GM12878 (cell line): ENCODE data around the gene TRIB2.

Experiments
- BMI1 ChIP-seq: fragments of 450-650 bp; IDR thresholded peaks from 2 replicates; pipeline ENCODE4 v1.6.1; 2016; ENCODE audit warnings: mild to moderate bottlenecking, moderate library complexity, borderline replicate concordance
- FOXM1 ChIP-seq: IDR thresholded peaks from 2 replicates; pipeline ENCODE4 v1.6.1; 2012; ENCODE audit warnings: low read depth, mild to moderate bottlenecking, inconsistent platforms, low read length, moderate library complexity
- MEF2A ChIP-seq: IDR thresholded peaks from 2 replicates; pipeline ENCODE4 v1.6.1; 2011; ENCODE audit warnings: low read depth, mild to moderate bottlenecking, low read length, moderate library complexity; ENCODE audit not compliant: insufficient read depth
- NBN ChIP-seq: fragments of 450-650 bp; IDR thresholded peaks from 2 replicates; pipeline ENCODE4 v1.6.1; 2016
- POLR2A ChIP-seq: IDR thresholded peaks from 2 replicates; pipeline ENCODE4 v1.6.1; 2011; ENCODE audit warnings: low read depth, mild to moderate bottlenecking, low read length
- RCOR1 ChIP-seq: conservative IDR thresholded peaks from 2 replicates; pipeline ENCODE4 v1.6.1; 2012; ENCODE audit warnings: low read depth, low read length, improper control_type of control experiment
- RFX5 ChIP-seq: IDR thresholded peaks from 2 replicates; pipeline ENCODE4 v1.6.1; 2011; ENCODE audit warnings: low read depth, low read length, improper control_type of control experiment
- SMC3 ChIP-seq: IDR thresholded peaks from 2 replicates; pipeline ENCODE4 v1.6.1; 2011; ENCODE audit warnings: low read length, improper control_type of control experiment, borderline replicate concordance
- SUZ12 ChIP-seq: fragments of 200-600 bp; sonication (generic); IDR thresholded peaks from one replicate; pipeline ENCODE4 v1.6.1; 2018; ENCODE audit warnings: antibody characterized with exemption, mild to moderate bottlenecking; ENCODE audit not compliant: unreplicated experiment
- ZBTB11 ChIP-seq: fragments of 450-650 bp; formaldehyde crosslinking; IDR thresholded peaks from 2 replicates; pipeline ENCODE4 v1.5.0; 2022; ENCODE audit warnings: mild to moderate bottlenecking, missing genetic modification characterization
- ZNF274 ChIP-seq: IDR thresholded peaks from one replicate; pipeline ENCODE4 v1.8.0; 2011; ENCODE audit not compliant: insufficient read length, insufficient read depth
- TF ChIP-seq, protein P1 (sequence below), 3 experiments: IDR thresholded peaks in 2 of 3; conservative IDR thresholded peaks in 1 of 3; 2 replicates each; pipeline ENCODE4 v1.5.1; 2011; ENCODE audit warnings: low read depth in 3 of 3, low read length in 3 of 3, mild to moderate bottlenecking in 3 of 3, control low read depth in 2 of 3, moderate library complexity in 2 of 3, inconsistent platforms in 1 of 3, mixed read lengths in 1 of 3; ENCODE audit not compliant: control insufficient read depth in 2 of 3, insufficient read depth in 1 of 3; ENCODE audit errors: extremely low read depth in 1 of 3
- TF ChIP-seq, protein P2 (sequence below): IDR thresholded peaks from 2 replicates; pipeline ENCODE4 v1.6.1; 2011; ENCODE audit warnings: low read depth, low read length, improper control_type of control experiment, borderline replicate concordance
- TF ChIP-seq, protein P3 (sequence below): IDR thresholded peaks from 2 replicates; pipeline ENCODE4 v1.6.1; 2011; ENCODE audit warnings: low read depth, mild to moderate bottlenecking, low read length, moderate library complexity, borderline replicate concordance; ENCODE audit errors: extremely low read depth

DNA sequence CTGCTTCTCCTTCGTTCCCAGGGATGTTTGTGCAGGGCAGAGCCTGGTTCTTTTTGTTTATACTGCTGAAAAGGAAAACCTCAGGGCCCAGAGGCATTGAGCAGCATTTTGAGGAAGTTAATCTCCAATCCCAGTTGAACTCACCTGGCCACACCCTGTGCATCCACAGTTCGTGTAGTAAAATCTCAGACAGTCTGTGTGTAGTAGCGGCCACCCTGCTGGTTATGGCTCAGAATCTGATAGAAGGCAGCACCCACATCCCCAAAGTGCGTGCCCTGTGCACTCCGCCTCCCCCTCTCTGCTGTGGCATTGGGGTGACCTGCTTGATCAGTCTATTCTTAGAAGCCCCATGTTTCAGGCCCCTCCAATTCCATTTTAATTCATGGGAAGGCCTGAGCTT is 10.9 kb downstream of the TRIB2 start:
- TF ChIP-seq NBN (no peak), ZBTB11 (CRISPR knock-in tag) (no peak), MEF2A (no peak), BMI1 (no peak), ZNF274 (no peak), SMC3 (no peak), POLR2A (no peak), FOXM1 (no peak), RFX5 (no peak), RCOR1 (no peak), SUZ12 (no peak)
- TF ChIP-seq, protein P1, sequence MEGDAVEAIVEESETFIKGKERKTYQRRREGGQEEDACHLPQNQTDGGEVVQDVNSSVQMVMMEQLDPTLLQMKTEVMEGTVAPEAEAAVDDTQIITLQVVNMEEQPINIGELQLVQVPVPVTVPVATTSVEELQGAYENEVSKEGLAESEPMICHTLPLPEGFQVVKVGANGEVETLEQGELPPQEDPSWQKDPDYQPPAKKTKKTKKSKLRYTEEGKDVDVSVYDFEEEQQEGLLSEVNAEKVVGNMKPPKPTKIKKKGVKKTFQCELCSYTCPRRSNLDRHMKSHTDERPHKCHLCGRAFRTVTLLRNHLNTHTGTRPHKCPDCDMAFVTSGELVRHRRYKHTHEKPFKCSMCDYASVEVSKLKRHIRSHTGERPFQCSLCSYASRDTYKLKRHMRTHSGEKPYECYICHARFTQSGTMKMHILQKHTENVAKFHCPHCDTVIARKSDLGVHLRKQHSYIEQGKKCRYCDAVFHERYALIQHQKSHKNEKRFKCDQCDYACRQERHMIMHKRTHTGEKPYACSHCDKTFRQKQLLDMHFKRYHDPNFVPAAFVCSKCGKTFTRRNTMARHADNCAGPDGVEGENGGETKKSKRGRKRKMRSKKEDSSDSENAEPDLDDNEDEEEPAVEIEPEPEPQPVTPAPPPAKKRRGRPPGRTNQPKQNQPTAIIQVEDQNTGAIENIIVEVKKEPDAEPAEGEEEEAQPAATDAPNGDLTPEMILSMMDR (IDR thresholded peaks at IDR 0.05 in 2 of 3, conservative IDR thresholded peaks at IDR 0.05 in 1 of 3; ENCODE audit: control insufficient read depth in 2 of 3, extremely low read depth in 1 of 3, insufficient read depth in 1 of 3, low read depth in 3 of 3, low read length in 3 of 3), result no peak
- TF ChIP-seq, protein P2, sequence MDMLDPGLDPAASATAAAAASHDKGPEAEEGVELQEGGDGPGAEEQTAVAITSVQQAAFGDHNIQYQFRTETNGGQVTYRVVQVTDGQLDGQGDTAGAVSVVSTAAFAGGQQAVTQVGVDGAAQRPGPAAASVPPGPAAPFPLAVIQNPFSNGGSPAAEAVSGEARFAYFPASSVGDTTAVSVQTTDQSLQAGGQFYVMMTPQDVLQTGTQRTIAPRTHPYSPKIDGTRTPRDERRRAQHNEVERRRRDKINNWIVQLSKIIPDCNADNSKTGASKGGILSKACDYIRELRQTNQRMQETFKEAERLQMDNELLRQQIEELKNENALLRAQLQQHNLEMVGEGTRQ, result no peak
- TF ChIP-seq, protein P3, sequence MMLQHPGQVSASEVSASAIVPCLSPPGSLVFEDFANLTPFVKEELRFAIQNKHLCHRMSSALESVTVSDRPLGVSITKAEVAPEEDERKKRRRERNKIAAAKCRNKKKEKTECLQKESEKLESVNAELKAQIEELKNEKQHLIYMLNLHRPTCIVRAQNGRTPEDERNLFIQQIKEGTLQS, result no peak
